Measurements from ENCODE around the gene SYT12. TPM values are rescaled to one million over a fixed set of nuclear protein-coding genes. Genes with fewer than 3 reads are reported as not detected.

The SYT12 gene
- total and polyA plus RNA-seq, 2 of the 8 experiments (the other 6 are each of a cell fraction or from before 2014, with no cell fraction given), result 1.4 to 3.3 TPM

DNA sequence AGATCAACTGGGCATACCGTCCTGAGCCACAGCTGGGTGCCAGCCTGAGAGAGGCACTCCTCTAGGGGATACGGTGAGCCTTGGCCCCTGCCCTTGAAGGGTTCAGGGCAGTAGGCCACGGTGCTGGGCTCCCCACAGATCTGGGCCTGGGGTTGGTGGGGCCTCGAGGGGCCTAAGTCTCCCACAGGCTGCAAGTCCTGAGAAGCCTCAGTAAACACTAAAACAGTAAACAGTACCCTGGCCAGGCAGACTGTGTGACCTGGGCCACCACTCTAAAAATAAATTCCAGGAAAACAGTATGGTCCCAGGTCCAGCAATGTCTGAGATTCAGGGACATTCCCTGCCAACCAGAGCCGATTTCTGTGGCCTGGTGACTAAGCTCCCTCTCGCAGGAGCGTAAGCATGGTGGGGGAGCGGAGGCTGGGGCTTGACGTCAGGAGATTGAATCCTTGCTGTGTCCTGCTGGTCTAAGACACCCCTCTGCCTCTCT lies 31.5 kb downstream of the SYT12 start:
- Histone ChIP-seq H2AFZ (ENCODE audit: low read length) (no peak overlapping the region), H3K9me3 (ENCODE audit: insufficient read depth in 2 of 2, low read depth in 1 of 2, low read length in 1 of 2) (no peaks in the 10 kb centered on the region), H4K8ac (ENCODE audit: extremely low read depth, insufficient read depth, low read length) (no peak overlapping the region), H3K56ac (replicated peaks; ENCODE audit: insufficient read length, low read depth, low read length) (no peak overlapping the region), H2BK20ac (ENCODE audit: low read length) (no peak overlapping the region), H3K4me3 (ENCODE audit: extremely low read depth in 1 of 4, insufficient read depth in 2 of 4, low read depth in 3 of 4, low read length in 4 of 4) (no peak overlapping the region), H2AK5ac (ENCODE audit: low read depth, low read length) (no peak overlapping the region), H3K4me2 (ENCODE audit: insufficient read depth in 1 of 2, low read depth in 2 of 2, low read length in 2 of 2) (0 out of 4 replicates have a peak overlapping the region, but pooled peaks of 1 of the 2 experiments have one; percentile 10), H3K14ac (ENCODE audit: insufficient read length) (no peak overlapping the region), H3K27ac (ENCODE audit: low read depth, low read length) (no peak overlapping the region), H3K23ac (ENCODE audit: insufficient read length) (no peak overlapping the region), H3K18ac (ENCODE audit: extremely low read depth, low read length) (no peak overlapping the region), H2BK120ac (replicated peaks; ENCODE audit: low read depth, low read length) (no peak overlapping the region), H3K9ac (replicated peaks in 1 of 4; ENCODE audit: extremely low read depth in 1 of 4, low read depth in 3 of 4, low read length in 3 of 4) (no peak overlapping the region), H3K4ac (replicated peaks; ENCODE audit: insufficient read length, low read depth, low read length) (peak overlapping the region; percentile 61), H2BK5ac (ENCODE audit: low read depth, low read length) (0 out of 2 replicates have a peak overlapping the region, but pooled peaks have one; percentile 7), H3K23me2 (ENCODE audit: low read depth, low read length) (peaks cover 6% of the 10 kb centered on the region; the same call in 1 of the 2 replicates), H3K4me1 (replicated peaks in 1 of 4; ENCODE audit: control insufficient read depth in 3 of 4, insufficient read depth in 4 of 4, low read length in 3 of 4) (peaks cover 4 to 25% (median 15%) of the 10 kb centered on the region in 4 experiments), H2BK15ac (ENCODE audit: low read length) (0 out of 2 replicates have a peak overlapping the region, but pooled peaks have one; percentile 5), H3K79me2 (ENCODE audit: control insufficient read depth in 1 of 2, insufficient read depth in 2 of 2, low read length in 2 of 2) (no peaks in the 10 kb centered on the region), H3K36me3 (ENCODE audit: control insufficient read depth in 2 of 4, insufficient read depth in 4 of 4, low read length in 3 of 4) (no peaks in the 10 kb centered on the region), H4K5ac (ENCODE audit: insufficient read length, low read depth, low read length) (no peak overlapping the region), H4K91ac (replicated peaks; ENCODE audit: insufficient read length, low read length) (no peak overlapping the region), H2BK12ac (ENCODE audit: low read depth, low read length) (peak overlapping the region; percentile 4; the same call in 1 of the 2 replicates), H3K79me1 (ENCODE audit: low read depth, low read length) (no peaks in the 10 kb centered on the region), H3K27me3 (replicated peaks in 1 of 4; ENCODE audit: control insufficient read depth in 3 of 4, extremely low read depth in 1 of 4, insufficient read depth in 3 of 4, low read length in 3 of 4) (peaks cover 0 to 13% (median 6%) of the 10 kb centered on the region in 4 experiments; a peak in 5 of 7 replicates), H4K20me1 (replicated peaks in 1 of 2; ENCODE audit: control insufficient read depth in 1 of 2, insufficient read depth in 2 of 2, low read length in 2 of 2) (no peaks in the 10 kb centered on the region)
- WGBS, 2 experiments (ENCODE audit: extremely low coverage in 1 of 2, insufficient coverage in 1 of 2, insufficient read length in 1 of 2, insufficient replicate concordance in 2 of 2, low coverage in 1 of 2, low lambda C conversion rate in 2 of 2, missing lambda C conversion rate in 1 of 2), result 77% methylated on average over 9 of the region's 9 CpGs; no CpG with 5 or more reads in 1 of the 2 experiments
- DNase-seq (ENCODE audit: low read depth in 1 of 2, low spot score in 2 of 2) (no peak), FAIRE-seq (no peak)
- ChIA-PET CTCF (ENCODE audit: partially characterized antibody) (interaction anchor here (1.0 to 5.1 kb wide), 16 partner anchors 8 to 376 kb away, joined by 3 to 69 read pairs (median 4); partner anchors contain the start of genes ANKRD13D, RBM4B and SYT12), POLR2A (ENCODE audit: partially characterized antibody) (interaction anchor here (1.0 to 2.9 kb wide), 4 partner anchors 17 to 185 kb away, joined by 3 to 16 read pairs (median 4); no protein-coding TSS in a partner anchor)
- TF ChIP-seq MAFK (IDR thresholded peaks at IDR 0.05; ENCODE audit: low read depth, low read length), result no peak
- no peak for TF ChIP-seq SIRT6 (IDR thresholded peaks at IDR 0.05; ENCODE audit: low read length)
- no peak for TF ChIP-seq CBX8 (IDR thresholded peaks at IDR 0.05; ENCODE audit: borderline replicate concordance, low read depth, low read length)
- TF ChIP-seq, protein P1, sequence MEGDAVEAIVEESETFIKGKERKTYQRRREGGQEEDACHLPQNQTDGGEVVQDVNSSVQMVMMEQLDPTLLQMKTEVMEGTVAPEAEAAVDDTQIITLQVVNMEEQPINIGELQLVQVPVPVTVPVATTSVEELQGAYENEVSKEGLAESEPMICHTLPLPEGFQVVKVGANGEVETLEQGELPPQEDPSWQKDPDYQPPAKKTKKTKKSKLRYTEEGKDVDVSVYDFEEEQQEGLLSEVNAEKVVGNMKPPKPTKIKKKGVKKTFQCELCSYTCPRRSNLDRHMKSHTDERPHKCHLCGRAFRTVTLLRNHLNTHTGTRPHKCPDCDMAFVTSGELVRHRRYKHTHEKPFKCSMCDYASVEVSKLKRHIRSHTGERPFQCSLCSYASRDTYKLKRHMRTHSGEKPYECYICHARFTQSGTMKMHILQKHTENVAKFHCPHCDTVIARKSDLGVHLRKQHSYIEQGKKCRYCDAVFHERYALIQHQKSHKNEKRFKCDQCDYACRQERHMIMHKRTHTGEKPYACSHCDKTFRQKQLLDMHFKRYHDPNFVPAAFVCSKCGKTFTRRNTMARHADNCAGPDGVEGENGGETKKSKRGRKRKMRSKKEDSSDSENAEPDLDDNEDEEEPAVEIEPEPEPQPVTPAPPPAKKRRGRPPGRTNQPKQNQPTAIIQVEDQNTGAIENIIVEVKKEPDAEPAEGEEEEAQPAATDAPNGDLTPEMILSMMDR (IDR thresholded peaks at IDR 0.05; ENCODE audit: control extremely low read depth in 1 of 3, insufficient read depth in 1 of 3, low read depth in 1 of 3, low read length in 3 of 3), result no peak
- no peak for TF ChIP-seq NRF1 (IDR thresholded peaks at IDR 0.05; ENCODE audit: low read depth, low read length)
- TF ChIP-seq E2F6 (IDR thresholded peaks at IDR 0.05), result no peak
- no peak for TF ChIP-seq SP4 (IDR thresholded peaks at IDR 0.05; ENCODE audit: low read length)
- TF ChIP-seq BRCA1 (IDR thresholded peaks at IDR 0.05; ENCODE audit: low read depth, low read length), result no peak
- no peak for TF ChIP-seq NANOG (IDR thresholded peaks at IDR 0.05; ENCODE audit: insufficient read depth, low read depth, low read length, poor library complexity, severe bottlenecking)
- no peak for TF ChIP-seq SP2 (IDR thresholded peaks at IDR 0.05; ENCODE audit: low read length)
